Measurements from ENCODE around the gene ZNF211.

Gene ZNF211

GRCh38 chr19:57632987-57633831 is at the start of gene ZNF211:
Gene ZNF211, plus strand, starts transcription at chr19:57633168. Its CDS starts 179 bp downstream, at chr19:57633347.
- peak; percentile 96 for DNase-seq (ENCODE audit: low spot score)

GRCh38 chr19:57583521-57584416 is 49.2 kb upstream of the ZNF211 start, which contains the start of gene ZIK1:
Gene ZIK1, plus strand, starts transcription at chr19:57584145. Its CDS starts 212 bp downstream, at chr19:57584357.
- DNase-seq (ENCODE audit: low spot score) = peak; percentile 93

GRCh38 chr19:57587529-57587928 is 45.4 kb upstream of the ZNF211 start:
- no peak for DNase-seq (ENCODE audit: low spot score)

- no peak for DNase-seq (ENCODE audit: low spot score)
Measured at GRCh38 chr19:57599377-57599760, 33.6 kb upstream of the ZNF211 start.

- peak; percentile 94 for DNase-seq (ENCODE audit: low spot score)
Measured at GRCh38 chr19:57599761-57600383, 33.1 kb upstream of the ZNF211 start, which contains the start of gene ZNF530. Gene ZNF530, plus strand, starts transcription at chr19:57599885. Its CDS starts 4,461 bp downstream, at chr19:57604346.

GRCh38 chr19:57606931-57607330 is 26.0 kb upstream of the ZNF211 start:
- DNase-seq (ENCODE audit: low spot score) = no peak

- no peak for DNase-seq (ENCODE audit: low spot score)
Measured at GRCh38 chr19:57611113-57611512, 21.9 kb upstream of the ZNF211 start.

GRCh38 chr19:57613941-57614743 is 18.8 kb upstream of the ZNF211 start, which contains the start of gene ZNF134:
Gene ZNF134, plus strand, starts transcription at chr19:57614242. Its CDS starts 5,227 bp downstream, at chr19:57619469.
- peak; percentile 97 for DNase-seq (ENCODE audit: low spot score)

- no peak for DNase-seq (ENCODE audit: low spot score)
Measured at GRCh38 chr19:57615346-57615745, 17.6 kb upstream of the ZNF211 start.

GRCh38 chr19:57620673-57621348 is 12.2 kb upstream of the ZNF211 start:
- DNase-seq (ENCODE audit: low spot score) = no peak

GRCh38 chr19:57623091-57623490 is 9.9 kb upstream of the ZNF211 start:
- no peak for DNase-seq (ENCODE audit: low spot score)

- DNase-seq (ENCODE audit: low spot score) = no peak
Measured at GRCh38 chr19:57633832-57634131, 814 bp downstream of the ZNF211 start.

GRCh38 chr19:57637379-57637778 is 4.4 kb downstream of the ZNF211 start:
- no peak for DNase-seq (ENCODE audit: low spot score)

- DNase-seq (ENCODE audit: low spot score) = no peak
Measured at GRCh38 chr19:57641715-57642234, 8.8 kb downstream of the ZNF211 start.

GRCh38 chr19:57642396-57643046 is 9.6 kb downstream of the ZNF211 start:
- DNase-seq (ENCODE audit: low spot score) = no peak

- no peak for DNase-seq (ENCODE audit: low spot score)
Measured at GRCh38 chr19:57643734-57644133, 10.8 kb downstream of the ZNF211 start.

GRCh38 chr19:57648331-57649003 is 15.5 kb downstream of the ZNF211 start:
- peak; percentile 60 for DNase-seq (ENCODE audit: low spot score)

- no peak for DNase-seq (ENCODE audit: low spot score)
Measured at GRCh38 chr19:57651654-57651996, 18.7 kb downstream of the ZNF211 start.

- no peak for DNase-seq (ENCODE audit: low spot score)
Measured at GRCh38 chr19:57653689-57654088, 20.7 kb downstream of the ZNF211 start.

- DNase-seq (ENCODE audit: low spot score) = no peak
Measured at GRCh38 chr19:57655443-57655842, 22.5 kb downstream of the ZNF211 start.
